ENCODE data around the gene IRF9. TPM values are rescaled to one million over a fixed set of nuclear protein-coding genes. Genes with fewer than 3 reads are reported as not detected.

The IRF9 gene
- total RNA-seq = 100 to 1,000 TPM; 106 to 190 TPM

- Mint-ChIP-seq H3K4me3 (peak within 1 kb of the TSS; percentile 98), H3K36me3 (ENCODE audit: low read depth) (peaks cover 100% of the 10 kb centered on the region), H3K27ac (peak within 1 kb of the TSS; percentile 99), H3K9me3 (no peaks in the 10 kb centered on the region), H3K27me3 (no peaks in the 10 kb centered on the region), H3K4me1 (peaks cover 24% of the 10 kb centered on the region)
- ATAC-seq (replicated peaks) = peak; percentile 92
Measured at GRCh38 chr14:24160850-24161804, at the start of gene IRF9. IRF9 (plus strand) TSS chr14:24161265; CDS start chr14:24162145, 880 bp downstream.

GRCh38 chr14:24113379-24113800 is 47.7 kb upstream of the IRF9 start:
- no peak for ATAC-seq (replicated peaks)
- H3K9me3 Mint-ChIP-seq = no peaks in the 10 kb centered on the region
- peak overlapping the region; percentile 98 for H3K27ac Mint-ChIP-seq
- H3K36me3 Mint-ChIP-seq (ENCODE audit: low read depth) = peaks cover 40% of the 10 kb centered on the region
- peak overlapping the region; percentile 100 for H3K4me3 Mint-ChIP-seq
- peaks cover 20% of the 10 kb centered on the region for H3K4me1 Mint-ChIP-seq
- no peaks in the 10 kb centered on the region for H3K27me3 Mint-ChIP-seq

- H3K36me3 Mint-ChIP-seq (ENCODE audit: low read depth) = peaks cover 46% of the 10 kb centered on the region
- no peaks in the 10 kb centered on the region for H3K9me3 Mint-ChIP-seq
- ATAC-seq (replicated peaks) = peak; percentile 53
- H3K4me1 Mint-ChIP-seq = peaks cover 24% of the 10 kb centered on the region
- no peaks in the 10 kb centered on the region for H3K27me3 Mint-ChIP-seq
- peak overlapping the region; percentile 100 for H3K4me3 Mint-ChIP-seq
- peak overlapping the region; percentile 98 for H3K27ac Mint-ChIP-seq
Measured at GRCh38 chr14:24113801-24114531, 47.1 kb upstream of the IRF9 start.

- peak; percentile 90 for ATAC-seq (replicated peaks)
- Mint-ChIP-seq H3K4me1 (peaks cover 24% of the 10 kb centered on the region), H3K9me3 (no peaks in the 10 kb centered on the region), H3K4me3 (peak within 1 kb of the TSS; percentile 100), H3K27me3 (no peaks in the 10 kb centered on the region), H3K36me3 (ENCODE audit: low read depth) (peaks cover 54% of the 10 kb centered on the region), H3K27ac (peak within 1 kb of the TSS; percentile 98)
Measured at GRCh38 chr14:24114532-24115421, 46.3 kb upstream of the IRF9 start, which contains the start of the genes DCAF11 and NRL. DCAF11 (plus strand) TSS chr14:24114777; CDS start chr14:24115595, 818 bp downstream. NRL (minus strand) TSS chr14:24114949; CDS start chr14:24082848, 32,101 bp downstream.

GRCh38 chr14:24115422-24116127 is 45.5 kb upstream of the IRF9 start:
- no peaks in the 10 kb centered on the region for H3K9me3 Mint-ChIP-seq
- H3K36me3 Mint-ChIP-seq (ENCODE audit: low read depth) = peaks cover 62% of the 10 kb centered on the region
- peaks cover 24% of the 10 kb centered on the region for H3K4me1 Mint-ChIP-seq
- peak overlapping the region; percentile 100 for H3K4me3 Mint-ChIP-seq
- no peak for ATAC-seq (replicated peaks)
- peak overlapping the region; percentile 98 for H3K27ac Mint-ChIP-seq
- H3K27me3 Mint-ChIP-seq = no peaks in the 10 kb centered on the region

- no peak for ATAC-seq (replicated peaks)
- H3K4me1 Mint-ChIP-seq = peaks cover 24% of the 10 kb centered on the region
- H3K27ac Mint-ChIP-seq = peak overlapping the region; percentile 98
- peaks cover 69% of the 10 kb centered on the region for H3K36me3 Mint-ChIP-seq (ENCODE audit: low read depth)
- peak overlapping the region; percentile 100 for H3K4me3 Mint-ChIP-seq
- H3K9me3 Mint-ChIP-seq = no peaks in the 10 kb centered on the region
- no peaks in the 10 kb centered on the region for H3K27me3 Mint-ChIP-seq
Measured at GRCh38 chr14:24116128-24116814, 44.8 kb upstream of the IRF9 start.

GRCh38 chr14:24117179-24117578 is 43.9 kb upstream of the IRF9 start:
- peaks cover 24% of the 10 kb centered on the region for H3K4me1 Mint-ChIP-seq
- H3K4me3 Mint-ChIP-seq = no peak overlapping the region
- H3K27me3 Mint-ChIP-seq = no peaks in the 10 kb centered on the region
- ATAC-seq (replicated peaks) = no peak
- H3K9me3 Mint-ChIP-seq = no peaks in the 10 kb centered on the region
- peaks cover 78% of the 10 kb centered on the region for H3K36me3 Mint-ChIP-seq (ENCODE audit: low read depth)
- peak overlapping the region; percentile 98 for H3K27ac Mint-ChIP-seq

GRCh38 chr14:24119691-24120090 is 41.4 kb upstream of the IRF9 start:
- Mint-ChIP-seq H3K9me3 (no peaks in the 10 kb centered on the region), H3K36me3 (ENCODE audit: low read depth) (peaks cover 97% of the 10 kb centered on the region), H3K4me1 (peaks cover 24% of the 10 kb centered on the region), H3K27me3 (no peaks in the 10 kb centered on the region), H3K4me3 (no peak overlapping the region), H3K27ac (peak overlapping the region; percentile 64)
- ATAC-seq (replicated peaks) = no peak

GRCh38 chr14:24121210-24121609 is 39.9 kb upstream of the IRF9 start:
- no peaks in the 10 kb centered on the region for H3K9me3 Mint-ChIP-seq
- H3K27ac Mint-ChIP-seq = no peak overlapping the region
- peaks cover 13% of the 10 kb centered on the region for H3K4me1 Mint-ChIP-seq
- no peak overlapping the region for H3K4me3 Mint-ChIP-seq
- ATAC-seq (replicated peaks) = no peak
- H3K27me3 Mint-ChIP-seq = no peaks in the 10 kb centered on the region
- peaks cover 82% of the 10 kb centered on the region for H3K36me3 Mint-ChIP-seq (ENCODE audit: low read depth)

- Mint-ChIP-seq H3K9me3 (no peaks in the 10 kb centered on the region), H3K36me3 (ENCODE audit: low read depth) (peaks cover 70% of the 10 kb centered on the region), H3K27ac (no peak overlapping the region)
Measured at GRCh38 chr14:24122416-24122815, 38.6 kb upstream of the IRF9 start.

GRCh38 chr14:24122898-24123297 is 38.2 kb upstream of the IRF9 start:
- Mint-ChIP-seq H3K4me1 (peaks cover 6% of the 10 kb centered on the region), H3K4me3 (no peak overlapping the region), H3K27me3 (no peaks in the 10 kb centered on the region), H3K9me3 (no peaks in the 10 kb centered on the region), H3K27ac (peak overlapping the region; percentile 58), H3K36me3 (ENCODE audit: low read depth) (peaks cover 65% of the 10 kb centered on the region)
- ATAC-seq (replicated peaks) = no peak

More at GRCh38 chr14:24122416-24122815, 38.6 kb upstream of the IRF9 start:
- no peak for ATAC-seq (replicated peaks)
- Mint-ChIP-seq H3K4me1 (peaks cover 6% of the 10 kb centered on the region), H3K27me3 (no peaks in the 10 kb centered on the region), H3K4me3 (no peak overlapping the region)

GRCh38 chr14:24123424-24124417 is 37.3 kb upstream of the IRF9 start:
- Mint-ChIP-seq H3K4me3 (no peak overlapping the region), H3K27me3 (no peaks in the 10 kb centered on the region), H3K4me1 (peaks cover under 1% of the 10 kb centered on the region), H3K36me3 (ENCODE audit: low read depth) (peaks cover 57% of the 10 kb centered on the region), H3K27ac (peak overlapping the region; percentile 58), H3K9me3 (no peaks in the 10 kb centered on the region)
- ATAC-seq (replicated peaks) = no peak

Measured in activated T-helper 17 cell treated with anti-CD3 and anti-CD28 coated beads, Interleukin-2, amount 50 U/mL, for 72 hours (primary cell).